HL-60 (cell line): Measurements from ENCODE around the gene OPTC.

ENCODE experiments used
- CTCF ChIP-seq: IDR thresholded peaks from one replicate; pipeline ENCODE4 v1.5.1; 2011; ENCODE audit warnings: low read length, control low read depth, inconsistent platforms; ENCODE audit not compliant: insufficient read depth
- POLR2AphosphoS5 ChIP-seq: IDR thresholded peaks from 2 replicates; pipeline ENCODE4 v1.6.1; 2012; ENCODE audit warnings: low read depth
- REST ChIP-seq: IDR thresholded peaks from 2 replicates; pipeline ENCODE4 v1.6.1; 2012; ENCODE audit warnings: low read depth; ENCODE audit not compliant: insufficient replicate concordance
- SPI1 ChIP-seq: IDR thresholded peaks from 2 replicates; pipeline ENCODE4 v1.6.1; 2012; ENCODE audit warnings: low read depth, mild to moderate bottlenecking, borderline replicate concordance

GRCh38 chr1:203539831-203540546 lies 46.0 kb downstream of the OPTC start:
- no peak for TF ChIP-seq CTCF
- no peak for TF ChIP-seq POLR2AphosphoS5
- TF ChIP-seq SPI1, result no peak
- no peak for TF ChIP-seq REST
